GM12872 (cell line): ENCODE results near the gene RASGRF1.

ENCODE experiments used
- CTCF ChIP-seq: IDR thresholded peaks from 3 replicates; pipeline ENCODE4 v1.5.1; 2011; ENCODE audit warnings: low read depth, mild to moderate bottlenecking, low read length, moderate library complexity; ENCODE audit not compliant: insufficient read depth

Gene RASGRF1

GRCh38 chr15:79042213-79042928 lies 48.2 kb downstream of the RASGRF1 start:
- TF ChIP-seq CTCF, result no peak

GRCh38 chr15:79041601-79042168 lies 48.9 kb downstream of the RASGRF1 start:
- no peak for TF ChIP-seq CTCF

- no peak for TF ChIP-seq CTCF
Measured at GRCh38 chr15:79037848-79038247, 52.7 kb downstream of the RASGRF1 start.

- no peak for TF ChIP-seq CTCF
Measured at GRCh38 chr15:79036323-79036722, 54.3 kb downstream of the RASGRF1 start.

- no peak for TF ChIP-seq CTCF
Measured at GRCh38 chr15:79035814-79036213, 54.8 kb downstream of the RASGRF1 start.

GRCh38 chr15:79035111-79035601 lies 55.4 kb downstream of the RASGRF1 start:
- TF ChIP-seq CTCF, result peak; percentile 41

- TF ChIP-seq CTCF, result no peak
Measured at GRCh38 chr15:79034284-79034683, 56.3 kb downstream of the RASGRF1 start.
